PC-3 (cell line): Measurements from ENCODE around the gene ANGPTL8. TPM values are rescaled to one million over a fixed set of nuclear protein-coding genes. Genes with fewer than 3 reads are reported as not detected.

Experiments used
- ATAC-seq: fragments of 200-7000 bp; cut with Tn5 transposase; 2 replicates; pipeline ENCODE4 v1.9.1; 2020; ENCODE audit warnings: mild to moderate bottlenecking, moderate library complexity
- BruUV-seq: library from RNA; stranded (reverse); fragments of 400-500 nt; replicated peaks from 2 replicates; lab custom pipeline; 2021; lab: Mats Ljungman, UMichigan
- CTCF ChIA-PET: fragments of 300-600 bp; sonication (Branson Sonifier 250); formaldehyde crosslinking; loops from one replicate; lab custom pipeline; 2022; ENCODE audit warnings: antibody characterized with exemption; lab: Charles Lee
- POLR2A ChIA-PET: fragments of 300-600 bp; sonication (Branson Sonifier 250); formaldehyde crosslinking; loops from one replicate; lab custom pipeline; 2022; ENCODE audit warnings: antibody characterized with exemption; ENCODE audit not compliant: unreplicated experiment; lab: Charles Lee
- DNase-seq: peaks from one replicate; pipeline ENCODE4 v3.0.0-alpha.2; 2015
- H2AFZ ChIP-seq: fragments of 300-600 bp; sonication (generic); 2 replicates; pipeline ENCODE4 v1.6.0; 2016; ENCODE audit warnings: antibody characterized with exemption, low read length
- H3F3A ChIP-seq: fragments of 300-600 bp; sonication (generic); one replicate; pipeline ENCODE4 v1.6.0; 2017; ENCODE audit warnings: antibody characterized with exemption, low read length, control low read depth, mild to moderate bottlenecking; ENCODE audit not compliant: unreplicated experiment
- H3K27ac ChIP-seq: fragments of 300-600 bp; sonication (generic); 2 replicates; pipeline ENCODE4 v1.5.1; 2016; ENCODE audit warnings: mild to moderate bottlenecking, low read length
- H3K27me3 ChIP-seq: fragments of 300-600 bp; sonication (generic); 2 replicates; pipeline ENCODE4 v1.6.1; 2016; ENCODE audit warnings: low read length, mixed read lengths
- H3K36me3 ChIP-seq: fragments of 300-600 bp; sonication (generic); 2 replicates; pipeline ENCODE4 v1.6.1; 2016; ENCODE audit warnings: low read depth, mixed run types, low read length, mixed read lengths
- H3K4me1 ChIP-seq: fragments of 300-600 bp; sonication (generic); 2 replicates; pipeline ENCODE4 v1.5.1; 2016; ENCODE audit warnings: low read length; ENCODE audit not compliant: insufficient read depth
- H3K4me2 ChIP-seq: fragments of 300-600 bp; sonication (generic); 2 replicates; pipeline ENCODE4 v1.6.0; 2016; ENCODE audit warnings: low read length
- H3K4me3 ChIP-seq: fragments of 300-600 bp; sonication (generic); 2 replicates; pipeline ENCODE4 v1.5.1; 2016; ENCODE audit warnings: mild to moderate bottlenecking, low read length, mixed read lengths
- H3K79me2 ChIP-seq: fragments of 300-600 bp; sonication (generic); 2 replicates; pipeline ENCODE4 v1.6.1; 2017; ENCODE audit warnings: low read length, mixed read lengths
- H3K9ac ChIP-seq: fragments of 300-600 bp; sonication (generic); 2 replicates; pipeline ENCODE4 v1.6.0; 2016; ENCODE audit warnings: mild to moderate bottlenecking, low read length
- H3K9me2 ChIP-seq: fragments of 300-600 bp; sonication (generic); replicated peaks from 2 replicates; pipeline ENCODE4 v1.6.1; 2016; ENCODE audit warnings: mixed run types, low read length, mixed read lengths
- H3K9me3 ChIP-seq: fragments of 300-600 bp; sonication (generic); 2 replicates; pipeline ENCODE4 v1.6.1; 2016; ENCODE audit warnings: low read length, mixed read lengths
- H4K20me1 ChIP-seq: fragments of 300-600 bp; sonication (generic); 2 replicates; pipeline ENCODE4 v1.6.1; 2016; ENCODE audit warnings: low read length, mixed read lengths
- EZH2 ChIP-seq: fragments of 300-600 bp; sonication (generic); IDR thresholded peaks from one replicate; pipeline ENCODE4 v1.6.1; 2017; ENCODE audit warnings: antibody characterized with exemption, mild to moderate bottlenecking, low read length; ENCODE audit not compliant: unreplicated experiment
- EZH2phosphoT487 ChIP-seq: fragments of 300-600 bp; sonication (generic); IDR thresholded peaks from 2 replicates; pipeline ENCODE4 v1.6.1; 2018; ENCODE audit warnings: mild to moderate bottlenecking, antibody characterized with exemption, low read length, borderline replicate concordance
- intact Hi-C: fragments of 100-400 bp; cut with micrococcal nuclease; formaldehyde crosslinking; loops from 2 replicates; pipeline ENCODE4 v1.9.0; 2023
- total RNA-seq: library from RNA; depleted of rRNA; stranded (reverse); fragments of >200 nt; gene quantifications from 2 replicates; pipeline ENCODE4 v1.2.3, GENCODE V29; 2014
- TF ChIP-seq, protein P1 (sequence below): fragments of 300-600 bp; sonication (generic); conservative IDR thresholded peaks from 2 replicates; pipeline ENCODE4 v1.5.1; 2017; ENCODE audit warnings: antibody characterized with exemption, low read depth, mild to moderate bottlenecking, low read length

Gene ANGPTL8
- total RNA-seq, 1 experiment from 2014 or later = not detected

DNA sequence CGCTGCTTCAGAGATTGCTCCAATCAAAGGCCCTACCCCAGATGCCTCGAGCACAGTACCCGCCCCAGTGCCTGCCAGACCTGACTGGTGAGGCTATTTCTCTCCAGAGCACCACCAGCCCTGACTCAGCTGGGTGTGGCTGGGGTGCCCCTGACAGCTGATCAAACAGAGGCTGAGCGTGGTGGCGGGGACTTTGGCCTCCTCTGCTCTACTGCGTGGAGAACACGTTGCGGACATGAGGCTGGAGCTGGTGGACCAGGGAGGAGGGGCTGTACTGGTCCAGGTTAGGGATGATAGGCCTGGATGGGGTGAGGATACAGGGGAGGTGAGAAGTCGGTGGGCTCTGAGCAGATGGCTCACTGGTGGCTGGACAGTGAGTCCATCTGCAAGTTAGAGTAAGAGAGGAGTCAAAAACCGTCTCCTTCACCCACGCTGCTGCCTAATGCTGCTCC lies 26.4 kb downstream of the ANGPTL8 start:
- POLR2A ChIA-PET = interaction anchor here (0.8 kb wide), 1 partner anchor 109 kb away, joined by 4 read pairs; the partner anchor contains the start of gene SWSAP1
- TF ChIP-seq EZH2phosphoT487 (no peak), EZH2 (no peak)
- TF ChIP-seq, protein P1, sequence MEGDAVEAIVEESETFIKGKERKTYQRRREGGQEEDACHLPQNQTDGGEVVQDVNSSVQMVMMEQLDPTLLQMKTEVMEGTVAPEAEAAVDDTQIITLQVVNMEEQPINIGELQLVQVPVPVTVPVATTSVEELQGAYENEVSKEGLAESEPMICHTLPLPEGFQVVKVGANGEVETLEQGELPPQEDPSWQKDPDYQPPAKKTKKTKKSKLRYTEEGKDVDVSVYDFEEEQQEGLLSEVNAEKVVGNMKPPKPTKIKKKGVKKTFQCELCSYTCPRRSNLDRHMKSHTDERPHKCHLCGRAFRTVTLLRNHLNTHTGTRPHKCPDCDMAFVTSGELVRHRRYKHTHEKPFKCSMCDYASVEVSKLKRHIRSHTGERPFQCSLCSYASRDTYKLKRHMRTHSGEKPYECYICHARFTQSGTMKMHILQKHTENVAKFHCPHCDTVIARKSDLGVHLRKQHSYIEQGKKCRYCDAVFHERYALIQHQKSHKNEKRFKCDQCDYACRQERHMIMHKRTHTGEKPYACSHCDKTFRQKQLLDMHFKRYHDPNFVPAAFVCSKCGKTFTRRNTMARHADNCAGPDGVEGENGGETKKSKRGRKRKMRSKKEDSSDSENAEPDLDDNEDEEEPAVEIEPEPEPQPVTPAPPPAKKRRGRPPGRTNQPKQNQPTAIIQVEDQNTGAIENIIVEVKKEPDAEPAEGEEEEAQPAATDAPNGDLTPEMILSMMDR = no peak
- Histone ChIP-seq H3K4me2 (peak overlapping the region; percentile 68), H3K36me3 (no peaks in the 10 kb centered on the region), H4K20me1 (no peaks in the 10 kb centered on the region), H3F3A (peaks cover 4% of the 10 kb centered on the region), H3K27ac (peak overlapping the region; percentile 77), H3K4me3 (no peak overlapping the region; the same call in 1 of the 2 replicates), H3K27me3 (no peaks in the 10 kb centered on the region), H3K79me2 (peaks cover 7% of the 10 kb centered on the region; the same call in 1 of the 2 replicates), H3K9me2 (no peaks in the 10 kb centered on the region), H2AFZ (peak overlapping the region; percentile 23), H3K9me3 (no peaks in the 10 kb centered on the region), H3K9ac (peak overlapping the region; percentile 34), H3K4me1 (peaks cover 43% of the 10 kb centered on the region)
- peak; percentile 95 for ATAC-seq
- intact Hi-C loops = no loop called here
- CTCF ChIA-PET = interaction anchor here (1.0 kb wide), 1 partner anchor 28 kb away, joined by 16 read pairs; no protein-coding TSS in a partner anchor
- peak; percentile 98 for DNase-seq
- no TSS peak for BruUV-seq

DNA sequence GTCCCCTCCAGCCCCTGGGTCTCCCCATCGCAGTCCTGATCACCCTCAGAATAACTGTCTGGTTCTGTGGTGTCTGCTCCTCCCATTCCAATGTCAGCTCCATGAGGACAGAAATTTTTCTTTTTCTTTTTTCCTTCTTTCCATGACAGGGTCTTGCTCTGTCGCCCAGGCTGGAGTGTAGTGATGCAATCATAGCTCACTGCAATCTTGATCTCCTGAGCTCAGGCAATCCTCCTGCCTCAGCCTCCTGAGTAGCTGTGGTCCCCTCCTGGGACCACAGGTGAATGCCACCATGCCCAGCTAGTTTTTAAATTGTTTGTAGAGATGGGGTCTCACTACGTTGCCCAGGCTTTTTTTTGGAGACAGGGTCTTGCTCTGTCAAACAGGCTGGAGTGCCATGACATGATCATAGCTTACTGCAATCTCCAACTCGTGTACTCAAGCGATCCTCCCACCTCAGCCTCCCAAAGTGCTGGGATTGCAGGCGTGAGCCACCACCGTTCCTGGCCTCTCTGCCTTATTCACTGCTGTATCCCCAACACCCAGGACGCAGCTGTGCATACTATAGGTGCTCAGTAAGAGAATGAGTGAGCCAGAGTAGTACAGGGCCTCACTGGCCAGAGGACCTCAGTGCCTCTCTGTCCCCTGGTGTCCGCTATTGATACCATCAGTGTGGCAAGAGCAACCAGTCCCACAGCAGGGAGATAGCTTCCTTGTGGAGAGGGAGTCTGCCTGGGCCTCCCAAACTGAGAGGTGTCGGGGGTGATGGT lies 28.1 kb downstream of the ANGPTL8 start:
- H3K9me2 ChIP-seq = no peaks in the 10 kb centered on the region
- H3K4me3 ChIP-seq = no peak overlapping the region
- ChIA-PET CTCF (no interaction called here), POLR2A (no interaction called here)
- no peak overlapping the region for H2AFZ ChIP-seq
- no peak for ATAC-seq
- no peaks in the 10 kb centered on the region for H3K79me2 ChIP-seq
- no peak for DNase-seq
- no peak overlapping the region for H3K9ac ChIP-seq
- peaks cover 38% of the 10 kb centered on the region for H3K4me1 ChIP-seq
- no peak overlapping the region for H3K27ac ChIP-seq
- no TSS peak for BruUV-seq
- no peaks in the 10 kb centered on the region for H3K9me3 ChIP-seq
- H3K4me2 ChIP-seq = no peak overlapping the region
- intact Hi-C loops = no loop called here
- TF ChIP-seq EZH2phosphoT487 (no peak), EZH2 (no peak)
- TF ChIP-seq, protein P1 = no peak
- H4K20me1 ChIP-seq = no peaks in the 10 kb centered on the region
- H3F3A ChIP-seq = peaks cover 4% of the 10 kb centered on the region
- no peaks in the 10 kb centered on the region for H3K36me3 ChIP-seq
- H3K27me3 ChIP-seq = no peaks in the 10 kb centered on the region
